Stimulated activated CD4-positive, alpha-beta T cell treated with anti-CD3 and anti-CD28 coated beads, TNF-alpha, amount 100 ng/mL, for 1 hour (primary cell): ENCODE data around the gene ZNF24.

ENCODE experiments used
- DNase-seq, 3 donors: peaks; one replicate each; pipeline ENCODE4 v3.0.0-alpha.2; 2020; ENCODE audit warnings: low read depth in 3 of 3, low spot score in 1 of 3

The ZNF24 gene

DNA sequence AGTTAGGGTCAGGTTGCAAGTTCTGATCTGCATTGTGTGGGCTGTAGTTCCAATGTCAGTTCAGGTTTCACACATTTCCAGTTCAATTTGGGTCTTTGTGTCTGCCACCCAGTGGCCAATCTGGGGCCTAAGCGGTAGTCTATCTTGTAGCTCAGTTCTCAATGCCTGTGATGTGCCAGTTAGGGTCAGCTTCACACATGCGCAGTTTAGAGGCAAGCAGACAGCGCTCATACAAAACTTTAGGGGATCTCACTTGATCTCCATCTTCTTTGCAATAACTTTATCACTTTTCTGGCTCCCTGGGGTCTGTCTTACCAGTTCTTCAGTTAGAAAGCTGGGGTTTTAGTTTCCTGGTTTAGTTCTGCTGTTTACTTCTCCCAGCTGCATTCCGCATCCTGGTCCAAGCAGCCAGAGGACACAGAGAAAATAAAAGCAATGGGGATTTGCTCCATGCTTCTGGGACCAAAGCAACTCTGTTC is 11.0 kb upstream of the ZNF24 start:
- peak in 2 of 3 donors; percentile 16 to 21 for DNase-seq

DNA sequence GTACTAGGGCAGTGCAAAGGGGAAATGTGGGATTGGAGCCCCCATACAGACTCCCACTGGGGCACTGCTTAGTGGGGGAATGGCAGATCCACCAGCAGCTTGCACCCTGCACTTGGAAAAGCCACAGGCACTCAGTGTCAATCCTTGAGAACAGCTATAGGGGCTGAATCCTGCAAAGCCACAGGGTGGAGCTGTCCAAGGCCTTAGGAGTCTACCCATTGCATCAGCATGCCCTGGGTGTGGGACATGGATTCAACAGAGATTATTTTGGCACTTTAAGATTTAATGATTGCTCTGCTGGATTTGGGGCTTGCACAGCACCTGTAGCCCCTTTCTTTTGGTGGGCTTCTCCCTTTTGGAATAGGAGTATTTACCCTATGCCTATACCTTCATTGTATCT is 8.6 kb upstream of the ZNF24 start:
- DNase-seq: no peak

DNA sequence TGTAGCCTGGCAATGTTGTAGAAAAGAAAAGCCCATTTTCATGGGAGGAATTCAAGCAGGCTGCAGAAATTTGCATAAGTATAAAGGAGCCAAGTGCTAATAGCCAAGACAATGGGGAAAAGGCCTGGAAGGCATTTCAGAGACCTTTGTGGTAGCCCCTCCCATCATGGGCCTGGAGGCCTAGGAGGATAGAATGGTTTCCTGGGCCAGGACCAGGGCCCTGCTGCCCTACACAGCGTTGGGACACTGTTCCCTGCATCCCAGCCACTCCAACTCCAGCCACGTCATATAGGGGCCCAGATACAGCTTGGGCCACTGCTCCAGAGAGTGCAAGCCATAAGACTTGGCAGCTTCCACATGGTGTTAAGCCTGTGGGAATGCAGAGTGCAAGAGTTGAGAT is 8.1 kb upstream of the ZNF24 start:
- no peak for DNase-seq

DNA sequence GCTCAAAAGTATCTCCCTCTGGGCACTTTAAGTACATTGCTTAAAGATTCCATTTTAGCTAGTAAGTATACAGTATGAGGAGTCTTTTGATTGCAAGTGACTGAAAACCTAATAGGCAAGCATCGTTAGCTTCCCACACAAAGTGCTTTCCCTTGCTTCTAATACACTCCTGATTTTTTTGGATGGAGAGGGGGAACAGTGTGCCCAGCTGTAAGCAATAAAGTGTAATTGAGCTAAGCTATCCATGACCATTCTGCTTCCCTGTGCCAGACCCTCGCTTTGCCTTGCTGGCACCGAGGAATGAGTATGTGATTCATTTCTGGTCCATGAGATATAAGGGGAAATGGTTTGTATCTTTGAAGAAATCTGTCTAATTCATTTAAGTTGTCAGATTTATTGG is 3.8 kb upstream of the ZNF24 start:
- no peak for DNase-seq

DNA sequence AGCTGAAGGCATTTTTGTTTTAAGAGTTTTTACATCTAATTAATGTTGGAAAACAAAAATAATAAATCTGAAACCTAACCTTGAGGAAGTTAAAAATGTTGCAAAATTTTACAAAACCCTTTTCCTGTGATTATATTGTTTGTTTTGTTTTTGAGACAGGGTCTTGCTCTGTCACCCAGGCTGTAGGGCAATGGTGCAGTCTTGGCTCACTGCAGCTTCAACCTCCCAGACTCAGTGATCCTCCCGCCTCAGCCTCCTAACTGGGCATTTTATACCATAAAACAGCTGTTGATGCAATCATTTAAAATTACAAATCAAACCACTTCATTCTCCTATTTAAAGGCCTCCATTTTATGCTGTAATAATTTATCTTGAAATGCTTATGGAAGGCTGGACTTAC is 1.7 kb upstream of the ZNF24 start:
- DNase-seq: no peak

DNA sequence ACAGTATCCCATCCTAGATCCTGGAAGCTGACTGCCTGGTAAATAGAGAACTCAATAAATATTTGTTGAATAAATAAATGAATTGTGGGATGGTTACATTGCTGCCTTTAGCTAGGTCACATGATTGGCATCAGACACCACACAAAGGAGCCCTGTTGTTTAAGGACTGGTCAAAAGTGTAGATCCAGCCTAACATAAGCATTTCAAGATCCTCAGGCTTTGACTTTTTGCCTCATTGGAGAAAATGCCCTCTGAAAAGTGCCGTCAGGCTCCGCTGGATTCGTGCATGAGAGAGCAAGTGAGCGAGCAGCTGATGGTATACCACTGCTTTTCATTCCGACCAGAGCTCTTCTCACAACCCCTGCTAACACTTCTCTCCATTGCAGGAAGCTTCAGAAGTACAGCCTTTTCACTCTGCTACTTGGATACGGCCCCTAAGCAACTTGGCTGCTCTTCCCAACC is 1.3 kb upstream of the ZNF24 start:
- DNase-seq: no peak

DNA sequence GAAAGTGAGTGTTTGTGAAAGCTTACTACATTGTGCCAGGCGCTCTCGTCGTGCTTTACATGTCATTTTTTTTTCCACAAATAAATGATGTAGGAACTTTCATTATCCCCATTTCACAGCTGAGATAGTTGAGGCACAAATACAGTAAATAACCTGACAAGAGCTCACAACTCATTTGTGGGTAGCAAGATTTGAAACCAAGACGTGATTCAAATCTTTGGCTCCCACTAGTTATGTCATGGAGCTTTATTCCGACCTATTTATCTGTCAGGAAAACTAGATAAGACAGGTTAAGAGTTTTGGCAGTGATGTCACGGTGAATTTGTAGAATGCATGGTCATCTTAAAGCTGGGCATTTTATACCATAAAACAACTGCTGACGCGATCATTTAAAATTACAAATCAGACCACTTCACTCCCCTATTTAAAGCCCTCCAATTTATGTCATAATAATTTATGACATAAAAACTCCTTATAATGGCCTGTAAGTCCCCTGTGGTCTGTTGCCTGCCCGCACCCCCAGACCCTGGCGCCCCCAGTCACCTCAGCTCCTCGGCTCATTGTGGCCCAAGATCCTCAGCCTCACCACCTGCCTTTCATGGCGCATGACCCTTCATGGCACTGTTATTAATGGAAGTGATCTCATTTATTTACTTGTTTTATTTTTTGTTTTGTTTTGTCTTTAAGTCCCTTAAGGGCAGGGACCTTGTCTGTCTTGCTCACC is 678 bp upstream of the ZNF24 start:
- no peak for DNase-seq

DNA sequence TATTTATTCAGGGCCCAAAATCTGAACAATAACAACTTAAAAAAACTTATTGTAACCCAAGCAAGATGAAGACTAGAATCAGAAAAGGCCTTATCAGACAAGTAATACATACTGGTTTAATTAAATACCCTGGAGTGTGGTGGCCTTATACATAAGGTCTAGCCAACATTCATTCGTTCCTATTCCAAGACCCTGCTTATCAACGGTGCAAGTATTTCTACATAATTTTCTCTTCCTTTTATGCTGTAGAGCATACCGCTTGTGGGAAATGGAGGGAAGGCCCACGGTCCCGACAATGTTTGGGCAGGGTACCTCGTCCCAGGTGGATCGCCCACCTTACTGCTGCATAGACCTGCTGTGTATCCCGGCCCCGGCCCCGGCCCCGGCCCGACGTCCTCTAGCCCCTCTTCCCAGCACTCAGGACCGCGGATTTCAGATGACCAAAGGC is 708 bp downstream of the ZNF24 start:
- no peak for DNase-seq

DNA sequence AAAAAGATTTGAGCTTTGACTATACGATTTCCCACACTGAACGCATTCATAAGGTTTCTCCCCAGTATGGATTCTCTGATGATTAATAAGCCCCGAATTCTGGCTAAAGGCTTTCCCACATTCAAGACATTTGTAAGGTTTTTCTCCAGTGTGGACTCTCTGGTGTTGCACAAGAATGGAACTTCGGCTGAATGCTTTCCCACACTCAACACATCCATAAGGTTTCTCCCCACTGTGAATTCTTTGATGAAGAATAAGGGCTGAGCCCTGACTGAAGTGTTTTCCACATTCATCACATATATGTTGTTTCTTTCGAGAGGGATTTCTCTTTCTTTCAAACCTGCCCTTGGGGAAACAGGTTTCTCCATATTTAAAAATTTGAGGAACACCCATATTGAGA is 6.9 kb downstream of the ZNF24 start:
- no peak for DNase-seq

DNA sequence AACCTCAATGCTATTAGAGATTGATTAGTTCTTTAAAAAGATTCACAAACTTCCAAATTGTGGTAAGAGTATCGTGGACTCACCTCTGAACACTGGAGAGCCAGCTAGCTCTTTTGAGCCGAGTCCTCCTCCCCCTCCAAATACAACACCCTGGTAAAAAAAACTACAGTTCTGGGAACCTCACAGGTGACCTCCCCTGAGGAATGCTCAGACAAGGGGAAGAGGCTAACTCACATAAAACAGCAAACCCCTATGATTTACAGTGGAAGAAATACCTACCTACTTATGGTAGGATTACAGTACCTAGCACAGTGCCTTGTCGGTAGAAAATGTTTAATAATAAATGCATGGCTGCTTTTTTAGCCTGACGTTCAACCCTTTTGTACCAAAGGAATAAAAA is 8.4 kb downstream of the ZNF24 start:
- DNase-seq: no peak

DNA sequence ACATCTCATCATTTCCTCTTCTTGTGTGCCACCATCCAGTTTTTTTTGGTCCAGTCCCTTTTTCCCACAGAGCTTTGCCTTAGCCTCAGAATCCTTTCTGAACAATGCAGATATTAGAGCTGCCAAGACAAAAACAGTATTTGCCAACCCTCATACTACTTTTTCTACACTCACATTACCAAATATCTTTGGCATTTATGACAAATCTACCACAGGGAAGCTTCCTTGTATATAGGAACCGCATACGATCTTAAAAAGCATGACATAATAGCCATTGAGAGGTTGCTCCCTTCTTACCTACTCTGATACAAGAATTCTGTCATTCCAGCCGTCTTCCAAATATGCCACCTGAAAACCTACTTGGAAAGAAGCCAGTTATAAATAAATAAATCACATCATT is 9.4 kb downstream of the ZNF24 start:
- DNase-seq: no peak

DNA sequence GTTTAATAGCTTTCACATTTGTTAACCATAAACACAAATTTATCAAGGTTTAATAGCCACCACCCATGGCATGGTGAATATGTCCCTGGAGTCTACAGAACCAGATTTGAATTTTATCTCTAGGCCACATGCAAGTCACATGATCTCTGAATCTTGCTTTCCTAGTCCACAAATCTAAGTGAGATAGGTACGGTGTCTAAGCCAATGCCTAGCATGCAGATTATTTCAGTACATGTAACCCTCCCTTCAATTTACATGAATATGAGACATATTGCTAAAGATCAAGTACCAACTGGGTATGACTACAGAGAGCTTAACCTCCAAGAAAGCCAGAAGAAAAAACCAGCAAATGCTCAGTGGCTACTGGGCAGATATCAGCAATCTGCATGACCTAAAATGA is 10.0 kb downstream of the ZNF24 start:
- no peak for DNase-seq

DNA sequence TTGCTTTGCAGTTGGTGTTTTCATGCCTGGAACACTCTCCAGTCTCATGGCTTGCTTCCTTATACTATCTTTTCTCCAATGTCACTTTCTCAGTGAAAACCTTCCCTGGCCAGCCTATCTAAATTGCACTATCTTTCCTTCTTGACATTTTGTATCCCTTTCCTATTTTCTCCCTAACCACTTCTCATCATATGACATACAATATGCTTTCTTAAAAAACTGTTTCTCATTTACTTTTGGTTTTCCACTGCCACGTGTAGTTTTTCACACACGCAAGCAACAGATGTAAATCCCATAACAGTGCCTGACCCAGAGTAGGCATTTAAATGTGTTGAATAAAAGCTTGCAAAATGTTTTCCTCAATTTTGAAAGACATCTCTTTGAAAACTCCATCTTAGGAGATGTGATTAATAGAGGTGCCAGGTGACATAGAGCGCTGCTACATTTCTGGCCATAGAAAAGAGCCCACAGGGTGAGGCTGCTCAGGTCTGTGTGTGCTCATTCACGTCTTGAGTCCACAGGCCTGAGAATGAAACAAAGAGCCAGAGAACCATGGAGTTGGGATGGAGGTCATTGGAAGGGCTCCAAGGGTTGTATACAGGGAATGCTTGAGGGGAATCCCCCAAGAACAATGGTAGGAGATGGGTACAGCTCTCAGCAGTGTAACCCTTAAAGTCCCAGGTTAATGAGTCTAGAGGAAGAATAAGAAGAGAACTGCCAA is 12.7 kb downstream of the ZNF24 start:
- no peak for DNase-seq

DNA sequence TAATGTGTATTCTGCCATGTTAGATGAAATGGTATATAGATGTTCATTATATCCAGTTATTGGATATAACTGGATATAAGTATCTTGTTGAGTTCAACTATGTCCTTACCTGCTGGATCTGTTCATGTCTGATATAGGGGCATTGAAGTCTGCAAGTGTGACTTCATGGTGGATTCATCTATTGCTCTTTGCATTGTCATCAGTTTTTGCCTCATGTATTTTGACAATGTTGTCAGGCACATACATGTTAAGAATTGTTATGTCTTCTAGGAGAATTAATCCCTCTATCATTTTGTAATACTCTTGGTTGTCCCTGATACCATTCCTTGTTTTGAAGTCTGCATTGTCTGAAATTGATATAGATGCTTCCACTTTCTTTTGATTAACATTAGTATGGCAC is 15.4 kb downstream of the ZNF24 start:
- no peak for DNase-seq

DNA sequence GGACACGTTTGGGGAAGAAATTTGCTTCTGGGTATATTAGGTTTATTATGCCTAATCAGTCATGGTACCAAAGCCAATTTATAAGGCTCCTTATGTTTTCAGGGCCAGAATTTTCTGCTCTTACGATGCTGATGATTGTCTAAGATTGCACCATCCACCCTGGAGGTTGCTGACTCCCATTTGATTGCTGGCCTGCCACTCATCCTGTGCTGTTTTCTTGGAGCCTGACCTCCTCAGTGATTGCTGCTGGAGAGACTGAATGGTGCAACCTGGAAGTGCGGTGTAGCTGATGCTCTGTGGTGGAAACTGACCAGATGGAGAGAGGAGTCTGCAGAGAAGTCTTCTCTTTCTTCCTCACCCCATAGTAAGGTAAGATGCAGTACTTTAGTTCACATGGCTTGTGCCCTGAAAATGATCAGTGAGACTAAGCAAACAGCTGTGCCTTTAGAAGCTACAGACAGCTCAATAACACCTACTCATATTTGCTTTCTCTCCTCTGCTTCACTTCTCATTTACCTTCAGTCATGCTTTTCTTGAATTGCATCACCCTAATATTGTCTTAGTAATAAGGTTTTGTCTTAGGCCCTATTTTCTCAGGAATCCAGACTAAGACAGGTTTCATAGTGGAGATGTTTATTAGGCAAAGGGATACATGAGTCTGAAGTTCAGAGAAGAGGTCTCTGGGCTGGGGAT is 17.4 kb downstream of the ZNF24 start:
- no peak for DNase-seq

DNA sequence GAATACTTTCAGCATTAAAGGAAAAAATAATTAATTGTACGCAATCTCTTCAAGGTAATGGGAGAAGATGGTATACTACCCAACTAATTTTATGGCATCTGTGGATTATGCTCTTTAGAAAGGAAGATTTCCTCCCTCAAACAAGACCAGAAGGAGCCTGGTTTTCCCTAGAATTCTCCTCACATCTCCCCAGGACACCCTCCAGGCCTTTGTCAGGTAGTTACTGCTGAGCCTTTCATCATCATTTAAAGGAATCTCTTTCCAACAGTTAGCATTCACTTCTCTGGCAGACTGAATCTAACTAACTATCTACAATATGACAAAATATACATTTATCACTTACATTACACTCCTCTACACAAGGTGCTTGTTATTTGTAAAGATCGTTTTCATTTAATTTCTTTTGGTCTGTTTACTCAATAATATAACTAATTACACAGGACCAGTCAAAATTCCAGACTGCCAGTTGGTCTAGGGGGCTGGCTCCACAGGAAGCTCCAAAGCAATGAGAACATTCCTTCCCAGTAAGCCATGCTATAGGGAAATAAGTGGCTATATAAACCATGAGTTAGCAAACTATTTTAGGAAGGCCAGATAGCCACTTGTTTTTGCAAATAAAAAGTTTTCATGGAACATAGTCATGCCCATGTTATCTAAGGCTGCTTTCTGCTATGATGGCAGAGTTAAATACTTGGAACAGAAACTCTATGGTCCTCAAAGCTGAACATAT is 19.1 kb downstream of the ZNF24 start:
- no peak for DNase-seq

DNA sequence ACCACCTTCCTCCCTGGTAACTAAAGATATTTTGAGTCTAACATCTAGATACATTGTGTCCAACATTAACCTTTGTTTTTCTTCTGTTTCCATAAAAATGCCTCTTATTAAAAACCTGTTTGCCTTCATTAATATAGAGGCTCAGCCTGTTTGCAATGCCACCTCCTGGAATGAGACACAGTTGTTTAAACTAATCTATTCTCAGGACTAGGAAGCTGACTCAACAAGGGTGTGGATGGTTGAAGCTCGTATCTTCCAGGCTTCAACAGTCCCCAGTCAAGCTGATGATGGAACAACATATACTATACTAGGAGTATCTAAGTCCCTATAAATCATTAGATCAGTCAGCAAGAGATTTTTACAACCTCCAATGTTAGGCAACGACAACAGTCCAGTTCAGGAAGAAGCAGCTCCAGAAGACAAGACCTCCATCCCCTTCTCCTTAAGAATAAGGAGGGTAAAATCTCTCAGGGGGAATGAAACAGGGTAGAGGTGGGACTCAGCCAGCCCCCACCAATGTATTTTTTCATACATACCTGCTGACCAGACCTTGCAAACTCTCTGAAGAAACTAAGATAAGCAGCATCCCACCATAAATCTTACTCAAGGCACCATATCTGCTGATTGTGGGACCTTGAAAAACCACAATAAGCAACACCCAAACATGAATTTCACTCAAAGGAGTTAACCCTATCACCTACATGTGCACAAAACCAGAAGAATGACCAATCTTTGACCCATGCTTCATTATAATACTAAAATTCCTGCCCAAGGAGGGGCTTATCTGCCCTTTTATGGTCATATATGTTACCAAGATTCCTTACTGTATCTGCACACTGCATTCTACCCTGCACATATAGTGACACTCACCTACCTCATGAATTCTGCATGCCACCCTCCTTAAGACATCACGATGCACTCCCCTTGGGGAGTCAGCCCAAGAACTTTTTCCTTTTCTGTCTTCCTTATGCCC is 21.4 kb downstream of the ZNF24 start:
- DNase-seq: no peak

DNA sequence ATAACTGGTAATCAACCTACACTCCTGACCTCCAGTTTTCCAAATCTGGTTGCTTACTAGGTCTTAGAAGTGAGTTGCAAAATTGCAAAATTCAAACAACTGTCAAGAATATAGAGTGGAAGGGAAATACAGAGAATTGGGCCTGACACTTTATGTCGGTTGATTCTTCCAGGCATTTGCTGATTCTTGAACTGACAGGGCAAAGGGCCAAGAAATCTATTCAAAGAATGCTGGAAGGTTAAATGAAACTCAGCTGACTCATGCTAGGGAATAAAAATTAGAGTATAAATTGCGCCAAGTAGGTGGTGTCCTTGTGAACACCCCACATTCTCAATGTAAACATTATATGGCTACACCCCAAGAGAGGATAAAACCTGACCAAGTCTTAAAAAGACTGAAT is 32.7 kb downstream of the ZNF24 start:
- no peak for DNase-seq

DNA sequence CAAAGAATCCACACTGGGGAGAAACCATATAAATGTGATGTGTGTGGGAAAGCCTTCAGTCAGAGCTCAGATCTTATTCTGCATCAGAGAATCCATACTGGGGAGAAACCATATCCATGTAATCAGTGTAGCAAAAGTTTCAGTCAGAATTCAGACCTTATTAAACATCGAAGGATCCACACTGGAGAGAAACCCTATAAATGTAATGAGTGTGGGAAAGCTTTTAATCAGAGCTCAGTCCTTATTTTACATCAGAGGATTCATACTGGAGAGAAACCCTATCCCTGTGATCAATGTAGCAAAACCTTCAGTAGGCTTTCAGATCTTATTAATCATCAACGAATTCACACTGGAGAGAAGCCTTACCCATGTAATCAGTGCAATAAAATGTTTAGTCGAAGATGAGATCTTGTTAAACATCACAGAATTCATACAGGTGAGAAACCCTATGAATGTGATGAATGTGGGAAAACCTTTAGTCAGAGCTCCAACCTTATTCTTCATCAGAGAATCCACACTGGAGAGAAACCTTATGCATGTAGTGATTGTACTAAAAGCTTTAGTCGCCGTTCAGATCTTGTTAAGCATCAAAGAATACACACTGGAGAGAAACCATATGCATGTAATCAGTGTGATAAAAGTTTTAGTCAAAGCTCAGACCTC is 37.5 kb downstream of the ZNF24 start:
- no peak for DNase-seq

DNA sequence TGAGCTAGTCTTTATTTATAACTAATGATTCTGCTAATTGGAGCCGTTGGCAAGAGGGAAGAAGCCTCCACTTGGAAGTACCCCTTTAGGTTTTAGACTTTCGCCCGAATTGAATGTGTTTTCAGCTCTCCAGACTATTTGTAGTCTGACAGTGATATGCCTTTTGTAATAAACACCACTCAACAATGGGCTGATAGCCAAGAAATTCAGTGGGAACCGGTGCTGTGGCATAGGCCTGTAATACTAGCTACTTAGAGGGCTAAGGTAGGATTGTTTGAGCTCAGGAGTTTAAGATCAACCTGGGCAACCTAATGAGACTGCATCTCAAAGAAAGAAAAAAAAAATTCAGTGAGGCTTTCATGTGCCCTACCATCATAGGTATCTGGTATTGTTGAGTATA is 40.6 kb downstream of the ZNF24 start:
- no peak for DNase-seq
